HEK293 (cell line): ENCODE data around the gene SREBF2.

Experiments used
- CTCF ChIA-PET: fragments of 350-600 bp; formaldehyde crosslinking; extraction: SDS; loops from one replicate; lab custom pipeline; 2021; ENCODE audit warnings: antibody characterized with exemption; lab: Yijun Ruan, JAX
- POLR2A ChIA-PET: fragments of 300-600 bp; formaldehyde crosslinking; extraction: SDS; loops from one replicate; lab custom pipeline; 2020; ENCODE audit warnings: antibody characterized with exemption, inconsistent platforms; lab: Yijun Ruan, JAX
- H3K27ac ChIP-seq: fragments of 200-500 bp; sonication (Bioruptor generic); 2 replicates; pipeline ENCODE4 v1.5.1; 2014; ENCODE audit warnings: low read depth, low read length, control low read depth, inconsistent platforms; ENCODE audit errors: extremely low read depth
- H3K36me3 ChIP-seq, 2 experiments: fragments of 200-500 bp in 1 of 2; sonication (Bioruptor generic) in 1 of 2; 1 replicate in 1 of 2; 2 replicates in 1 of 2; pipeline ENCODE4 v1.5.1; 2014 to 2017; ENCODE audit warnings: inconsistent platforms in 2 of 2, low read length in 2 of 2; ENCODE audit not compliant: control insufficient read depth in 2 of 2, insufficient read depth in 1 of 2
- H3K4me1 ChIP-seq: fragments of 200-500 bp; sonication (Bioruptor generic); 2 replicates; pipeline ENCODE4 v1.5.1; 2014; ENCODE audit warnings: mild to moderate bottlenecking, low read length, inconsistent platforms; ENCODE audit not compliant: control insufficient read depth, insufficient read depth
- H3K4me3 ChIP-seq: 2 replicates; pipeline ENCODE4 v1.5.1; 2011; ENCODE audit warnings: low read depth, mild to moderate bottlenecking, control low read depth, low read length, moderate library complexity
- H3K9me3 ChIP-seq: fragments of 200-500 bp; sonication (Bioruptor generic); 2 replicates; pipeline ENCODE4 v1.5.1; 2014; ENCODE audit warnings: low read depth, low read length, inconsistent platforms; ENCODE audit not compliant: control insufficient read depth, insufficient read depth
- BCL11B ChIP-seq: fragments of 450-650 bp; formaldehyde crosslinking; IDR thresholded peaks from 2 replicates; pipeline ENCODE4 v1.5.1; 2016; ENCODE audit warnings: low read depth, missing biosample characterization, missing genetic modification characterization
- EGR2 ChIP-seq: fragments of 450-650 bp; formaldehyde crosslinking; IDR thresholded peaks from 2 replicates; pipeline ENCODE4 v1.5.1; 2016; ENCODE audit warnings: low read depth, missing biosample characterization, missing genetic modification characterization
- INSM2 ChIP-seq: fragments of 450-650 bp; formaldehyde crosslinking; IDR thresholded peaks from 2 replicates; pipeline ENCODE4 v1.5.1; 2016; ENCODE audit warnings: missing biosample characterization, missing genetic modification characterization
- KLF1 ChIP-seq: fragments of 450-650 bp; formaldehyde crosslinking; IDR thresholded peaks from 2 replicates; pipeline ENCODE4 v1.5.1; 2016; ENCODE audit warnings: missing biosample characterization, missing genetic modification characterization
- KLF17 ChIP-seq: fragments of 450-650 bp; formaldehyde crosslinking; IDR thresholded peaks from 2 replicates; pipeline ENCODE4 v1.5.1; 2016; ENCODE audit warnings: missing biosample characterization, missing genetic modification characterization
- KLF9 ChIP-seq: fragments of 450-650 bp; formaldehyde crosslinking; IDR thresholded peaks from 2 replicates; pipeline ENCODE4 v1.5.1; 2016; ENCODE audit warnings: missing biosample characterization, missing genetic modification characterization, low read depth
- PRDM1 ChIP-seq: fragments of 450-650 bp; formaldehyde crosslinking; IDR thresholded peaks from 2 replicates; pipeline ENCODE4; 2016; ENCODE audit warnings: missing biosample characterization, missing genetic modification characterization
- PRDM6 ChIP-seq: fragments of 450-650 bp; formaldehyde crosslinking; IDR thresholded peaks from 2 replicates; pipeline ENCODE4 v1.5.1; 2017; ENCODE audit warnings: missing biosample characterization, missing genetic modification characterization
- SCRT2 ChIP-seq: fragments of 450-650 bp; formaldehyde crosslinking; IDR thresholded peaks from 2 replicates; pipeline ENCODE4 v1.5.1; 2016; ENCODE audit warnings: missing biosample characterization, missing genetic modification characterization
- SETDB1 ChIP-seq: IDR thresholded peaks from one replicate; pipeline ENCODE4 v1.6.1; 2017; ENCODE audit warnings: mild to moderate bottlenecking, low read length, moderate library complexity, mixed read lengths; ENCODE audit not compliant: insufficient read length
- SP7 ChIP-seq: fragments of 450-650 bp; formaldehyde crosslinking; IDR thresholded peaks from 2 replicates; pipeline ENCODE4 v1.5.1; 2016; ENCODE audit warnings: missing biosample characterization, missing genetic modification characterization
- TCF7L2 ChIP-seq: IDR thresholded peaks from 2 replicates; pipeline ENCODE4 v1.6.1; 2011; ENCODE audit warnings: low read depth, mild to moderate bottlenecking, inconsistent platforms, low read length, moderate library complexity, borderline replicate concordance
- ZBTB10 ChIP-seq: fragments of 450-650 bp; formaldehyde crosslinking; IDR thresholded peaks from 2 replicates; pipeline ENCODE4 v1.5.1; 2016; ENCODE audit warnings: missing biosample characterization, missing genetic modification characterization
- ZBTB21 ChIP-seq: fragments of 450-650 bp; formaldehyde crosslinking; IDR thresholded peaks from 2 replicates; pipeline ENCODE4 v1.5.1; 2017; ENCODE audit warnings: missing biosample characterization, missing genetic modification characterization
- ZBTB48 ChIP-seq: fragments of 450-650 bp; formaldehyde crosslinking; IDR thresholded peaks from 2 replicates; pipeline ENCODE4 v1.5.1; 2016; ENCODE audit warnings: missing biosample characterization, missing genetic modification characterization
- ZFHX2 ChIP-seq: fragments of 450-650 bp; formaldehyde crosslinking; conservative IDR thresholded peaks from 2 replicates; pipeline ENCODE4 v1.5.1; 2016; ENCODE audit warnings: missing biosample characterization, missing genetic modification characterization
- ZFP69B ChIP-seq: fragments of 450-650 bp; formaldehyde crosslinking; IDR thresholded peaks from 2 replicates; pipeline ENCODE4 v1.5.1; 2016; ENCODE audit warnings: missing biosample characterization, missing genetic modification characterization
- ZIC2 ChIP-seq: fragments of 450-650 bp; formaldehyde crosslinking; IDR thresholded peaks from 2 replicates; pipeline ENCODE4 v1.5.1; 2016; ENCODE audit warnings: missing biosample characterization, missing genetic modification characterization
- ZNF146 ChIP-seq: fragments of 450-650 bp; formaldehyde crosslinking; IDR thresholded peaks from 2 replicates; pipeline ENCODE4 v1.5.1; 2016; ENCODE audit warnings: missing biosample characterization, missing genetic modification characterization
- ZNF184 ChIP-seq: fragments of 450-650 bp; IDR thresholded peaks from 2 replicates; pipeline ENCODE4 v1.5.1; 2018; ENCODE audit warnings: missing biosample characterization, mild to moderate bottlenecking, missing genetic modification characterization
- ZNF302 ChIP-seq: fragments of 450-650 bp; formaldehyde crosslinking; IDR thresholded peaks from 2 replicates; pipeline ENCODE4 v1.5.1; 2016; ENCODE audit warnings: missing biosample characterization, missing genetic modification characterization, low read depth
- ZNF354C ChIP-seq: fragments of 450-650 bp; formaldehyde crosslinking; IDR thresholded peaks from 2 replicates; pipeline ENCODE4 v1.5.1; 2016; ENCODE audit warnings: missing biosample characterization, missing genetic modification characterization, low read depth, borderline replicate concordance
- ZNF394 ChIP-seq: fragments of 450-650 bp; formaldehyde crosslinking; IDR thresholded peaks from 2 replicates; pipeline ENCODE4 v1.5.1; 2016; ENCODE audit warnings: missing biosample characterization, missing genetic modification characterization, mild to moderate bottlenecking, moderate library complexity, borderline replicate concordance
- ZNF521 ChIP-seq: fragments of 450-650 bp; formaldehyde crosslinking; IDR thresholded peaks from 2 replicates; pipeline ENCODE4 v1.5.1; 2017; ENCODE audit warnings: missing biosample characterization, mild to moderate bottlenecking, missing genetic modification characterization
- ZNF544 ChIP-seq: fragments of 450-650 bp; formaldehyde crosslinking; IDR thresholded peaks from 2 replicates; pipeline ENCODE4 v1.5.0; 2017; ENCODE audit warnings: missing biosample characterization, missing genetic modification characterization
- ZNF561 ChIP-seq: fragments of 450-650 bp; IDR thresholded peaks from 2 replicates; pipeline ENCODE4 v1.5.1; 2018; ENCODE audit warnings: missing biosample characterization, missing genetic modification characterization, borderline replicate concordance
- ZNF596 ChIP-seq: fragments of 450-650 bp; IDR thresholded peaks from 2 replicates; pipeline ENCODE4 v1.5.0; 2018; ENCODE audit warnings: missing biosample characterization, mild to moderate bottlenecking, missing genetic modification characterization, moderate library complexity
- ZNF701 ChIP-seq: fragments of 450-650 bp; formaldehyde crosslinking; IDR thresholded peaks from 2 replicates; pipeline ENCODE4 v1.5.1; 2016; ENCODE audit warnings: missing biosample characterization, missing genetic modification characterization
- ZNF792 ChIP-seq: fragments of 450-650 bp; formaldehyde crosslinking; IDR thresholded peaks from 2 replicates; pipeline ENCODE4 v1.5.1; 2016; ENCODE audit warnings: missing biosample characterization, missing genetic modification characterization
- ZNF837 ChIP-seq: fragments of 450-650 bp; formaldehyde crosslinking; IDR thresholded peaks from 2 replicates; pipeline ENCODE4 v1.5.1; 2016; ENCODE audit warnings: missing biosample characterization, missing genetic modification characterization
- ZSCAN5A ChIP-seq: fragments of 450-650 bp; formaldehyde crosslinking; IDR thresholded peaks from 2 replicates; pipeline ENCODE4 v1.5.1; 2016; ENCODE audit warnings: missing biosample characterization, missing genetic modification characterization

Gene SREBF2

GRCh38 chr22:41899992-41900651 lies 67.2 kb downstream of the SREBF2 start:
- H3K4me3 ChIP-seq = no peak overlapping the region
- POLR2A ChIA-PET = no interaction called here
- H3K36me3 ChIP-seq = peaks cover 12 to 79% of the 10 kb centered on the region in 2 experiments; a peak in 2 of 3 replicates
- no peaks in the 10 kb centered on the region for H3K4me1 ChIP-seq
- no peaks in the 10 kb centered on the region for H3K9me3 ChIP-seq
- no peak overlapping the region for H3K27ac ChIP-seq
- CTCF ChIA-PET = interaction anchor here (1.0 to 1.4 kb wide), 2 partner anchors 154 to 203 kb away, joined by 3 to 4 read pairs; no protein-coding TSS in a partner anchor
- TF ChIP-seq ZNF701 (tag by site-specific recombination) (no peak), SCRT2 (tag by site-specific recombination) (no peak), TCF7L2 (no peak), ZNF596 (tag by site-specific recombination) (no peak), ZBTB48 (tag by site-specific recombination) (no peak), ZNF394 (tag by site-specific recombination) (no peak), EGR2 (tag by site-specific recombination) (peak; percentile 73), ZSCAN5A (tag by site-specific recombination) (no peak), SP7 (tag by site-specific recombination) (no peak), ZNF561 (tag by site-specific recombination) (no peak), ZBTB21 (no peak), ZNF837 (tag by site-specific recombination) (no peak), SETDB1 (no peak), ZNF521 (tag by site-specific recombination) (no peak), KLF1 (tag by site-specific recombination) (0 out of 2 replicates have a peak, but pooled peaks have one; percentile 17), PRDM1 (no peak), BCL11B (tag by site-specific recombination) (no peak), KLF17 (tag by site-specific recombination) (0 out of 2 replicates have a peak, but pooled peaks have one; percentile 34), ZFP69B (tag by site-specific recombination) (no peak; the same call in 1 of the 2 replicates), PRDM6 (tag by site-specific recombination) (no peak), INSM2 (tag by site-specific recombination) (no peak), ZNF146 (tag by site-specific recombination) (no peak), ZBTB10 (no peak), ZNF792 (tag by site-specific recombination) (no peak), ZNF354C (no peak), ZNF544 (tag by site-specific recombination) (no peak), ZNF184 (tag by site-specific recombination) (no peak), ZFHX2 (tag by site-specific recombination) (peak; percentile 64), KLF9 (tag by site-specific recombination) (no peak), ZIC2 (tag by site-specific recombination) (0 out of 2 replicates have a peak, but pooled peaks have one; percentile 27), ZNF302 (no peak)
